ENCODE data around the gene LRRC8C. TPM values are rescaled to one million over a fixed set of nuclear protein-coding genes. Genes with fewer than 3 reads are reported as not detected.

The LRRC8C gene
- total and polyA plus RNA-seq, 10 of the 15 experiments (the other 5 are each of a cell fraction or from before 2014, with no cell fraction given): 2.3 to 16.3 (median 10.8) TPM

- TF ChIP-seq, protein P1, sequence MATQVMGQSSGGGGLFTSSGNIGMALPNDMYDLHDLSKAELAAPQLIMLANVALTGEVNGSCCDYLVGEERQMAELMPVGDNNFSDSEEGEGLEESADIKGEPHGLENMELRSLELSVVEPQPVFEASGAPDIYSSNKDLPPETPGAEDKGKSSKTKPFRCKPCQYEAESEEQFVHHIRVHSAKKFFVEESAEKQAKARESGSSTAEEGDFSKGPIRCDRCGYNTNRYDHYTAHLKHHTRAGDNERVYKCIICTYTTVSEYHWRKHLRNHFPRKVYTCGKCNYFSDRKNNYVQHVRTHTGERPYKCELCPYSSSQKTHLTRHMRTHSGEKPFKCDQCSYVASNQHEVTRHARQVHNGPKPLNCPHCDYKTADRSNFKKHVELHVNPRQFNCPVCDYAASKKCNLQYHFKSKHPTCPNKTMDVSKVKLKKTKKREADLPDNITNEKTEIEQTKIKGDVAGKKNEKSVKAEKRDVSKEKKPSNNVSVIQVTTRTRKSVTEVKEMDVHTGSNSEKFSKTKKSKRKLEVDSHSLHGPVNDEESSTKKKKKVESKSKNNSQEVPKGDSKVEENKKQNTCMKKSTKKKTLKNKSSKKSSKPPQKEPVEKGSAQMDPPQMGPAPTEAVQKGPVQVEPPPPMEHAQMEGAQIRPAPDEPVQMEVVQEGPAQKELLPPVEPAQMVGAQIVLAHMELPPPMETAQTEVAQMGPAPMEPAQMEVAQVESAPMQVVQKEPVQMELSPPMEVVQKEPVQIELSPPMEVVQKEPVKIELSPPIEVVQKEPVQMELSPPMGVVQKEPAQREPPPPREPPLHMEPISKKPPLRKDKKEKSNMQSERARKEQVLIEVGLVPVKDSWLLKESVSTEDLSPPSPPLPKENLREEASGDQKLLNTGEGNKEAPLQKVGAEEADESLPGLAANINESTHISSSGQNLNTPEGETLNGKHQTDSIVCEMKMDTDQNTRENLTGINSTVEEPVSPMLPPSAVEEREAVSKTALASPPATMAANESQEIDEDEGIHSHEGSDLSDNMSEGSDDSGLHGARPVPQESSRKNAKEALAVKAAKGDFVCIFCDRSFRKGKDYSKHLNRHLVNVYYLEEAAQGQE (IDR thresholded peaks at IDR 0.05; ENCODE audit: low read depth, low read length): no peak
- TF ChIP-seq RBBP5 (conservative IDR thresholded peaks at IDR 0.05) (no peak), NKRF (conservative IDR thresholded peaks at IDR 0.05) (no peak)
- TF ChIP-seq, protein P2, sequence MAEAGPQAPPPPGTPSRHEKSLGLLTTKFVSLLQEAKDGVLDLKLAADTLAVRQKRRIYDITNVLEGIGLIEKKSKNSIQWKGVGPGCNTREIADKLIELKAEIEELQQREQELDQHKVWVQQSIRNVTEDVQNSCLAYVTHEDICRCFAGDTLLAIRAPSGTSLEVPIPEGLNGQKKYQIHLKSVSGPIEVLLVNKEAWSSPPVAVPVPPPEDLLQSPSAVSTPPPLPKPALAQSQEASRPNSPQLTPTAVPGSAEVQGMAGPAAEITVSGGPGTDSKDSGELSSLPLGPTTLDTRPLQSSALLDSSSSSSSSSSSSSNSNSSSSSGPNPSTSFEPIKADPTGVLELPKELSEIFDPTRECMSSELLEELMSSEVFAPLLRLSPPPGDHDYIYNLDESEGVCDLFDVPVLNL (IDR thresholded peaks at IDR 0.05; ENCODE audit: low read depth, low read length): no peak
- TF ChIP-seq, protein P3, sequence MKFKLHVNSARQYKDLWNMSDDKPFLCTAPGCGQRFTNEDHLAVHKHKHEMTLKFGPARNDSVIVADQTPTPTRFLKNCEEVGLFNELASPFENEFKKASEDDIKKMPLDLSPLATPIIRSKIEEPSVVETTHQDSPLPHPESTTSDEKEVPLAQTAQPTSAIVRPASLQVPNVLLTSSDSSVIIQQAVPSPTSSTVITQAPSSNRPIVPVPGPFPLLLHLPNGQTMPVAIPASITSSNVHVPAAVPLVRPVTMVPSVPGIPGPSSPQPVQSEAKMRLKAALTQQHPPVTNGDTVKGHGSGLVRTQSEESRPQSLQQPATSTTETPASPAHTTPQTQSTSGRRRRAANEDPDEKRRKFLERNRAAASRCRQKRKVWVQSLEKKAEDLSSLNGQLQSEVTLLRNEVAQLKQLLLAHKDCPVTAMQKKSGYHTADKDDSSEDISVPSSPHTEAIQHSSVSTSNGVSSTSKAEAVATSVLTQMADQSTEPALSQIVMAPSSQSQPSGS (IDR thresholded peaks at IDR 0.05; ENCODE audit: low read length): no peak
These were observed 95.5 kb downstream of the LRRC8C start (continued) for GRCh38 chr1:89728381-89728780.
